ENCODE measurements around the gene SFT2D3. TPM values are rescaled to one million over a fixed set of nuclear protein-coding genes. Genes with fewer than 3 reads are reported as not detected.

SFT2D3 gene
- total RNA-seq, 1 donor from 2014 or later = 15.3 TPM

- DNase-seq (ENCODE audit: low spot score, unreplicated experiment) = no peak
- peaks cover 10% of the 10 kb centered on the region for H3K4me1 Mint-ChIP-seq (ENCODE audit: low read depth)
- no peaks in the 10 kb centered on the region for H3K36me3 Mint-ChIP-seq (ENCODE audit: insufficient read depth)
- no peak overlapping the region for H3K4me3 Mint-ChIP-seq (ENCODE audit: low read depth)
- H3K9me3 Mint-ChIP-seq (ENCODE audit: low read depth) = no peaks in the 10 kb centered on the region
- no peak overlapping the region for H3K27ac Mint-ChIP-seq
- peaks cover 77% of the 10 kb centered on the region for H3K27me3 Mint-ChIP-seq
- no peak for TF ChIP-seq CTCF (IDR thresholded peaks at IDR 0.05; ENCODE audit: unreplicated experiment)
These were observed 27.8 kb upstream of the SFT2D3 start for GRCh38 chr2:127673291-127674069.

GRCh38 chr2:127674241-127675209 is 26.8 kb upstream of the SFT2D3 start:
- H3K4me3 Mint-ChIP-seq (ENCODE audit: low read depth) = peak overlapping the region; percentile 68
- no peaks in the 10 kb centered on the region for H3K36me3 Mint-ChIP-seq (ENCODE audit: insufficient read depth)
- peaks cover 10% of the 10 kb centered on the region for H3K4me1 Mint-ChIP-seq (ENCODE audit: low read depth)
- H3K27me3 Mint-ChIP-seq = peaks cover 78% of the 10 kb centered on the region
- no peak overlapping the region for H3K27ac Mint-ChIP-seq
- H3K9me3 Mint-ChIP-seq (ENCODE audit: low read depth) = no peaks in the 10 kb centered on the region
- DNase-seq (ENCODE audit: low spot score, unreplicated experiment) = no peak
- TF ChIP-seq CTCF (IDR thresholded peaks at IDR 0.05; ENCODE audit: unreplicated experiment) = no peak

GRCh38 chr2:127675331-127676261 is 25.7 kb upstream of the SFT2D3 start, which contains the start of gene LIMS2:
TSS of gene LIMS2 (minus strand) at chr2:127675530. CDS start at chr2:127675024, 506 bp downstream.
- peaks cover 10% of the 10 kb centered on the region for H3K4me1 Mint-ChIP-seq (ENCODE audit: low read depth)
- peak within 1 kb of the TSS; percentile 71 for H3K4me3 Mint-ChIP-seq (ENCODE audit: low read depth)
- peaks cover 73% of the 10 kb centered on the region for H3K27me3 Mint-ChIP-seq
- no peak for DNase-seq (ENCODE audit: low spot score, unreplicated experiment)
- no peak for TF ChIP-seq CTCF (IDR thresholded peaks at IDR 0.05; ENCODE audit: unreplicated experiment)
- no peaks in the 10 kb centered on the region for H3K36me3 Mint-ChIP-seq (ENCODE audit: insufficient read depth)
- peak within 1 kb of the TSS; percentile 78 for H3K27ac Mint-ChIP-seq
- no peaks in the 10 kb centered on the region for H3K9me3 Mint-ChIP-seq (ENCODE audit: low read depth)

GRCh38 chr2:127676906-127677305 is 24.4 kb upstream of the SFT2D3 start:
- H3K4me1 Mint-ChIP-seq (ENCODE audit: low read depth) = peaks cover 10% of the 10 kb centered on the region
- H3K4me3 Mint-ChIP-seq (ENCODE audit: low read depth) = no peak overlapping the region
- no peak for DNase-seq (ENCODE audit: low spot score, unreplicated experiment)
- H3K36me3 Mint-ChIP-seq (ENCODE audit: insufficient read depth) = no peaks in the 10 kb centered on the region
- TF ChIP-seq CTCF (IDR thresholded peaks at IDR 0.05; ENCODE audit: unreplicated experiment) = no peak
- H3K27ac Mint-ChIP-seq = no peak overlapping the region
- no peaks in the 10 kb centered on the region for H3K9me3 Mint-ChIP-seq (ENCODE audit: low read depth)
- H3K27me3 Mint-ChIP-seq = peaks cover 70% of the 10 kb centered on the region
